ENCODE data around the gene TCEAL3.
"Not testable (repeated sequence)": the region's sequence is repeated elsewhere in the genome, so short reads cannot be mapped to it uniquely, and the experiment has no call there.

TCEAL3 gene

DNA sequence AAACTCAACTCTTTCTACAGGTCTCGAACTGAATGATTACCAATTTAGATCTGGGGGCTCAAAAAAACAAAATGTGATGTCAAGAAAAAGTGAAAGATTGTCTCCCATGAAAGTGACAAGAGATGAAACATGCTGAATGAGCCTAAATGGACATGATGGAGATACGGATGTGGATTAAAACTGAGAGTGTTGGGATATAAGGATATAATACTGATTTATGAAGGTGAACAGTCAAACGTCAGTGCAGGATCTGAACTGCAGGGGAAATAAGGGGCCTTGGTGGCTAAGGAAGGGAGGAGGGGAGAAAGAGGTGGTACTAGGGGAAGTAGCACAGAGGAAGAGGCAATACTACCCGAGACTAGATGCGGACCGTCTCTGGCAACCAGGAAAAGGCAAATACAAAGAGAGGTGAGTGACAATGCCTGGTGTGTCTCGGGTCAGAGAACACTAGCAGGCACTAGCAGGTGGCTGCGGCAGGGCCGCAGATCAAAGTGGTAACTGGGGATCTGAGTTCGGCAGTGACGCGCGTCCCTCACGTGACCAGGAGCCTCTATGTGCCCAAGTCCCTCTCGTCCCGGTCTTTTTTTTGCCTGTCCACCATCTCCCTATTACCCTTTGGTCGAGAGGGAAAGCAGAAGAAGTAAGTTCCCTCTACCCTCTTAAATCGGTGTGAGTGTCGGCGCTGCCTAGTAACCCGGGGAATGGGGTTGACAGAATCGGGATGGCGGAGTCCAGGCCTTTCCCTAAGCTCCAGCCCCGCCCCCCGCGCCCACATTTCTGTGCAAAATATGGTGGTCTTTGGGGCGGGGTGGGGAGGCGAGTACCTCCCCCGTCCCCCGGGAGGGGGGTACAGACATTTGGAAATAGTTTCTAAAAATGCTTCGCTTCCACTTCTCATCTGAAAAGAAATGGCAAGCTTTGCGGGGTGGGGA, 20.9 kb downstream of the TCEAL3 start, which contains the start of gene TCEAL1:
TCEAL1 (plus strand) TSS at position 590 of the 932 bp plus-strand sequence. CDS start 942 bp downstream, outside the sequence.
- peak; percentile 49 for DNase-seq

DNA sequence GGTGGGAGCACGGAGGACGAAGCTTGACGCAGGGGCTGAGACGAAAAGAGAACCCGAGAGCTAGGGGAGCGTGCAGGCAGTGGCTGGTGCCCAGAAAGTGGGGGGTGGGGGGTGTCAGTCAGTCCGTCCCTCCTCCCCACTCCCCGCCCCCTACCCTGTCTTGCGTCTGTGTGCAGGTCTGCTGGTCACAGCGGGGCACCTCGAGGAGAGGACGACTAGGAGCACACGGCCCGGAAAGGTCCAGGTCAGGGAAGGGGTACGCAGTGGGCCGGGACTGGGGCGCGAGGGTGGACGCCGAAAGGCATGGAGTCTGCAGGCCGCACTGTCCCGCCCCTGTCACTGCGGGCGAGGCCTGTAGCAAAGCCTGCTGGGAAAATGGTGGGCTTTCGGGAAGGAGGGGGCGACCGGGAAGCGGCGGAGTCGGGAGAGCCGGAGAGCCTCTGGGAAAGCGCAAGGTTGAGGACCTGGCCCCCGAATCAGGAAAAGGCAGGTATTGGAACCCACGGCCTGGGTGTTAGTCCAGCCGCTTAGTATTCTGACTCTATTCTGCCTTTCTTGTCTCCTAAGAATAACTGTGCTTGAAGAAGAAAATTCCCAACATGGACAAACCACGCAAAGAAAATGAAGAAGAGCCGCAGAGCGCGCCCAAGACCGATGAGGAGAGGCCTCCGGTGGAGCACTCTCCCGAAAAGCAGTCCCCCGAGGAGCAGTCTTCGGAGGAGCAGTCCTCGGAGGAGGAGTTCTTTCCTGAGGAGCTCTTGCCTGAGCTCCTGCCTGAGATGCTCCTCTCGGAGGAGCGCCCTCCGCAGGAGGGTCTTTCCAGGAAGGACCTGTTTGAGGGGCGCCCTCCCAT, 21.8 kb downstream of the TCEAL3 start:
- DNase-seq = peak; percentile 38

DNA sequence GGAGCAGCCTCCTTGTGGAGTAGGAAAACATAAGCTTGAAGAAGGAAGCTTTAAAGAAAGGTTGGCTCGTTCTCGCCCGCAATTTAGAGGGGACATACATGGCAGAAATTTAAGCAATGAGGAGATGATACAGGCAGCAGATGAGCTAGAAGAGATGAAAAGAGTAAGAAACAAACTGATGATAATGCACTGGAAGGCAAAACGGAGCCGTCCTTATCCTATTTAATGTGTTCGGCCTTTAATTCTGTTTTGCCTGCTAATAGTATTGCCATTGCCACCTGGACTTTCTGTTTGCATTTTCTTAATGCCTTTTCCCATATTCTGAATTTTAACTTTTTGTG, 22.4 kb downstream of the TCEAL3 start:
- DNase-seq = peak; percentile 38

DNA sequence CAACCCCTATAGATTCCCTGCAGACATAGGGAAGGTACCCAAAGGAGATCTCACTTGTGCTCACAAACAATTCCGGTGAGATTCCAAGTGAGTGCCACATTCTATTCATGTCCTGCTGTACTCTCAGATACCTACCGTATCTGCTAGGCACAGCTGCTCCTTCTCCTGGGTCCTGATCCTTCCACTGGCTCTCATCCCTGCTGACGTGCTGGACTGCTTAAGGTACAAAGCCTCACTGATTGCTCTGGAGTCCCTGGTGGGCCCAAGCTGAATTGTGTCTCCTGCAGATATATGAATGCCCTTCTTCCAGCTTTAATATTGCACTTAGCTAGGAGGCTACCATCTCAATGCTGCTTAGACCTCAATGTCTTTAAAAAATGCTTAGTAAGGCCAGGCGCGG, 23.4 kb downstream of the TCEAL3 start:
- DNase-seq = no peak

DNA sequence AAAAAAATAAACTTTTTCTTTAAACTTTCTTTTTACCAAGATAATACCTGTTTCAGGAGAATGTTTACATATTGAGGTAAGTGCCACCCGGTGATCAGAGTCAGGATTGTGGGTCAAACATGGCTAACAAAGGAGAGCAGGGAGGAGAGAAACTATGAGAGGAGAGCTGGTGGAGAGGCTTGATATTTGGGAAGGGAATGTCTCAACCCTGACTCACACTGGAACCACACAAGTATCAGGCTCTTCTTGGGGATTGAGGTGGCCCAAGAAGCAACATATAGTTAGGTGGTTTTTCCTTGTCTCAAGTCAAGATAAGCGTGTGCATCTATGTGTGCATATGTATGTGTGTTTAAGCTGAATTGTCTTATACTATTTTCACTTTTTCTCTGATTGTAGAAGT, 27.7 kb downstream of the TCEAL3 start:
- no peak for DNase-seq

DNA sequence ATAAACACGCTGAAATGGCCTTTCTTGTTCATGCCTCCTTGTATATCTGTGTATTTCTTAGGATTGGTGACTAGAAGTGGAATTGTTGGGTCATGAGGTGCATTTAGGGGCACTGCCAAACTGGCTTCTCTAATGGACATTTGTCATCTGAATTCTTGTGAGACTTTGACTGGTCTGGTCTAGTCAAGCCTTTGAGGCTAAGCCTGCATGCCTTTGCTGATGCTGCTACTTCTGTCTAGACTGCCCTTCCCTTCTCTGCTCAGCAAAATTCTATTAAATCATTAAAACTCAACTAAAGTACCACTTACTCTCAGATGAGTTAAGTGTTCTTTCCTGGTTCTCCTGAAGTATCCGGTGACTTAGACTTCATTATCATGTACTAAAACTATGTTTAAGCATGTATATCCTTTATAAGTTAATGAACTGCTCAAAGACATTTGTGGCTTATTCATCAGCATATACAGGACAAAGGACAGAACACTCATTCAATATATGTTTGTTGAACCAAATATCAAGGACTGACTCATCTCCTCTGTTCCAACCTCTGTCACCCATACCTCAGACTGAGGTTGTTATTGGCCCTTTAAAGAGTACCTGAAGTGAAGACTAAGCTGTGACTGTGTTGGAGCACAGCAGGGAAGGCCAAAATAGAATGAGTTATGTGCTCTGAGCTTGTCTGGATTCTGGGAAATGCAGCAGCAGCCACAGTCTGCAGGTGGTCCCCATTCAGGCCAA, 30.0 kb downstream of the TCEAL3 start:
- no peak for DNase-seq

DNA sequence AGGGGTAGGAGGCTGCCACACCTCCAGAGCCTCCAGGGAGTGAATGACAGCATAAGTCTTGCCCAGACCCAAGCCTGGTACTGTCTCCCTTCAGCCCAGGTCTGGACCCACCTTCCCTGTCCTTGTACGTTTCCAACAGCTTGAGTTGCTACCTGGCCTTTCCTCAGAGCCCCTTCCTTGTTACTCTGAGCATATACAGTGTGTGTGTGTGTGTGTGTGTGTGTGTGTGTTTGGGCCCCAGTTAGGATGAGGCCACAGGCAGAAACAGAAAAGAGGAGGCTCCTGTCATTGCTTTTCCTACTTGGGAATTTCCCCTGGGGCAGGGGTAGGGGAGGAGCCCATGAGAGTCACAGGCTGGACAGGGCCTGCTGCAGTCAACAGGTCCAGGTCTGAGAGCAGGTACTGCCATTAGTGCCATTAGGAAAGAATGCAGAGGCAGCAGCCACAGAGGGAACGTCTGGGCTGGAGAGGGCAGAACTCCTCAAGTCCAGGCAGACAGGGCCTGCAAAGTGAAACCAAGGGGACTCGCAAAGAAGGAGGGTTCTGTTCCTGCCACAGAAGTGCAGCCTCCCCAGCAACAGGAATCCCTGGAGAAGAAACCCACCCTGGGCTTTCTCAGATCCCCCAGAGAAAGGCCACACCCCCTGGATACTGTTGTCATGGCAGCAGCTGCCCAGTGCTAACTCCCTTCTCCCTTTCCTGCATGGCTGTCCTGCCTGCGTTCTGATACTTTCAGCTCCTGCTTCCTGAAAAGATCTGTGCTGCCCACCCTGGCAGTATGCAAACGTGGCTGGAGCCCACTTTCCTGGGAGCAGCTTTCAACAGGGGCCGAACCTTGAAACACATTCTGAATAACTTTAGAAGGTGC, 30.9 kb downstream of the TCEAL3 start:
- DNase-seq = not testable (repeated sequence)

DNA sequence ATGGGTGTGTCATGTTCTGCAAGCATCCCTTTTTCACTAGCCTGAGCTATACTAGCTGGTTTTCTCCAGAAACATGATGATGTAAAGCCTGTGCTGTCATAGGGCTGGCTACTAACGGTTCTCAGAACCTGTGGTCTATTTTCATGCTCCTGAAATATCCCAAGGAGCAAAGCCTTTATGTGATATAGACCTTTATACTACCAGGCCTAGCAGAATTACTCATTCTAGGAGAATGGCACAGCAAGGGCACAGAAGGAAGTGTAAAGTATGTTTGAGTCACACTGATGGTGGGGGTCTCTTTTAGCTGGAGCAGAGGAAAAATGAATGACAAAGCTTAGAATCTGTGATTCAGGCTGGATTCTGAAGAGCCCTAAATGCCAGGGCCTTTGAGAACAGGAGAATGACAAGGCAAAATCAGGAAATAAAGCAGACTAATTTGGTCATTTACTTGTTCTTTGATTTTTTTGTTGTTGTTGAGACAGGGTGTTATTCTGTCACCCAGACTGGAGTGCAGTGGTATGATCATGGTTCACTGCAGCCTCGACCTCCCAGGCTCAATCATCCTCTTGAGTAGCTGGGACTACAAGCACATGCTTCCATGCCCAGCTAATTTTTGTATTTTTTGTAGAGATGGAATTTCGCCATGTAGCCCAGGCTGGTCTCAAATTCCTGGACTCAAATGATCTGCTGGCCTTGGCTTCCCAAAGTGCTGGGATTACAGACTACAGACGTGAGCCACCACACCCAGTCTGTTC, 32.8 kb downstream of the TCEAL3 start:
- DNase-seq = no peak

DNA sequence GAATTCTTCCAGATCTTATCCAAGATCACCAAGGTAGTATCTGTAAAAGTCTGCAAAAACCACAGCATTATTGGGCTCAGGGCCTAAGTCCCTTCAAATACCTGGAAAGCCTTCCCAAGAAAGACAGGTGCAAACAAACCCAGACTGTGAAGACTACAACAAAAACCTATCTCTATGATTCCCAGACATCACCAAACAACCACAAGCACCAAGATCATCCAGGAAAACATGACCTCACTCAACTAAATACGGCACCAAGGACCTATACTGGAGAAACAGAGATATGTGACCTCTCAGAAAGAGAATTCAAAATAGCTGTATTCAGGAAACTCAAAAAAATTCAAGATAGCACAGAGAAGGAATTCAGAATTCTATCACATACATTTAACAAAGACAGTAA, 36.4 kb downstream of the TCEAL3 start:
- no peak for DNase-seq

DNA sequence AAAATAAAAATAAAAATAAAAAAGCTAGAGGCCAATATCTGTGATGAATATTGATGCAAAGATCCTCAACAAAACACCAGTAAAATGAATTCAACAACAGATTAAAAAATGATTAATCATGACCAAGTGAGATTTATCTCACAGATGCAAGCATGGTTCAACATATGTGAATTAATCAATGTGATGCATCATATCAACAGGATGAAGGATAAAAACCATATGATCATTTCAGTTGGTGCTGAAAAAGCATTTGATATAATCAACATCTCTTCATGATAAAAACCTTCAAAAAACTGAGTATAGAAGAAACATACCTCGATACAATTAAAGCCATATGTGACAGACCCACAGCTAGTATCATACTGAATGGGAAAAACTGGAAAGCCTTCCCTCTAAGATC, 39.9 kb downstream of the TCEAL3 start:
- DNase-seq = no peak

DNA sequence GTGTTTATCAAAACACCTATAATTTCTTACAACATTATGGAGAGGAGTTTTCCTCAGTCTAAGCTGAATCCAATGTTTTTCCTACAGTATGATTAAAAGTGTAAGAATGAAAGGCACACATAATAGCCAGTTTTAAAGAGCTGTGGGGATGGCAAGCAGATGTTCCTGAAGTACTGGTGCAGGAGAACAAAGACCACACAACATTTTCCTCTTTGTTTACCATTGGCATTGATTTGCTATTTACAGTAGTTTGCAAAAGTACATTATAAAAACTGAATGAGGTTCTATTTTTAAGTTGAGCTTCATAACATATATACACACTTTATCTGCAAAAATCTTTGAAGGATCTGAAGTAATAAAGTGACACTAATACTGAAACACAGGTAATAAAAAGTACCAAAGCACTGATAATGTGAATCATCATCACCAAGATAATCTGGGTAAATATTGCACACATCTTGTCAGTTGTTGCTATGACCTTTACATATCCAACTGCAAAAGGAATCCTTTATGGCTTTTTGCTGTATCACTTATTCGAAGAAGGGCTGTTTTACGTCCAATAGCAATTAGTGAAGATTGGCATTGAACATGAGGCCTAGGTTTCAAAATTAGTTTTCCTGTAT, 43.5 kb downstream of the TCEAL3 start:
- no peak for DNase-seq

DNA sequence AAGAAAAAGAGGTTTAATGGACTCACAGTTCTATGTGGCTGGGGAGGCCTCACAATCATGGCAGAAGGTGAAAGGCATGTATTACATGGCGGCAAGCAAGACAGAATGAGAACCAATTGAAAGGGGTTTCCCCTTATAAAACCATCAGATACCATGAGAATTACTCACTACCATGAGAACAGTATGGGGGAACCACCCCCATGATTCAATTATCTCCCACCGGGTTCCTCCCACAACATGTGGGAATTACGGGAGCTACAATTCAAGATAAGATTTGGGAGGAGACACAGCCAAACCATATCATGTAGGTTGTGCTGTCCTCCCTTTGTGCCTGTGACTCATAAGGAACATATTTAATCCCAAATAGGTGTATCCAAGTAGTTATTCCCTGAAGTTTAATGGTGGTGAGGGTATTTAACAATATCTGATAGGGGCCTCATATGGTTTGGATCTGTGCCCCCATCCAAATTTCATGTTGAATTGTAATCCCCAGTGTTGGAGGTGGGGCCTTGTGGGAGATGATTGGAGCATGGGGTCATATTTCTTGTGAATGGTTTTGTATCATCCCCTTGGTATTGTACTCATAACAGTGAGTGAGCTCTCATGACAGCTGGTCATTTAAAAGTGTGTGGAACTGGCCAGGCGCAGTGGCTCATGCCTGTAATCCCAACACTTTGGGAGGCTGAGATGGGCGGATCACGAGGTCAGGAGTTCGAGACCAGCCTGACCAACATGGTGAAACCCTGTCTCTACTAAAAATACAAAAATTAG, 47.7 kb downstream of the TCEAL3 start:
- DNase-seq = not testable (repeated sequence)

DNA sequence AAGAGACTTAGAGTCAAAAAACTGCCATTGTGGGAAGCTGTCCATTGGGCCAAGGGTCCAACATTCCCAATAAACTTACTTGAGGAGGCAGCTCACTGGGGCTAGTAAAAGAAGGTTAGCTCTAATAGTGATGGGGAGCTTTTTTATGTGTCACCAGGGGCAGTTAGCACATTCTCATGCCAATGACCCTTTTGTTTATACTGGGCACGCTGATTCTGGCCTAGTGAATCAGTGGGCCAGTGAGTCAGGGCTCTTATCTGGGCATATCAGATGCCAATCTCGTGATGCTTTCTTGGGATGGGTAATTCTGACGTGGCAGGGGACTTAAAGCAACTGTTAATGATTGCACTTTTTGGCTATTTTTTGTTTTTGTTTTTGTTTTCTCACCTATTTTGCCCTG, 48.9 kb downstream of the TCEAL3 start:
- no peak for DNase-seq

DNA sequence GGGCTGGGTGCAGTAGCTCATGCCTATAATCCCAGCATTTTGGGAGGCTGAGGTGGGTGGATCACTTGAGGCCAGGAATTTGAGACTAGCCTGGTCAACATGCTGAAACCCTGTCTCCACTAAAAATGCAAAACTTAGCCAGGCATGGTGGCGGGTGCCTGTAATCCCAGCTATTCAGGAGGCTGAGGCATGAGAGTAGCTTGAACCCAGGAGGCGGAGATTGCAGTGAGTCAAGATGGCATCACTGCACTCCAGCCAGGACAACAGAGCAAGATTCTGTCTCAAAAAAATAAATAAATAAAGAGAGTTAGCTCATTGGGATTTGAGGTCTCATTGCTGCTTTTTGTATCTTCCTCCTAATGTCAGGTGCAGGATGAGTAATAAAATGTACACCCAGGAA, 49.3 kb downstream of the TCEAL3 start:
- not testable (repeated sequence) for DNase-seq

DNA sequence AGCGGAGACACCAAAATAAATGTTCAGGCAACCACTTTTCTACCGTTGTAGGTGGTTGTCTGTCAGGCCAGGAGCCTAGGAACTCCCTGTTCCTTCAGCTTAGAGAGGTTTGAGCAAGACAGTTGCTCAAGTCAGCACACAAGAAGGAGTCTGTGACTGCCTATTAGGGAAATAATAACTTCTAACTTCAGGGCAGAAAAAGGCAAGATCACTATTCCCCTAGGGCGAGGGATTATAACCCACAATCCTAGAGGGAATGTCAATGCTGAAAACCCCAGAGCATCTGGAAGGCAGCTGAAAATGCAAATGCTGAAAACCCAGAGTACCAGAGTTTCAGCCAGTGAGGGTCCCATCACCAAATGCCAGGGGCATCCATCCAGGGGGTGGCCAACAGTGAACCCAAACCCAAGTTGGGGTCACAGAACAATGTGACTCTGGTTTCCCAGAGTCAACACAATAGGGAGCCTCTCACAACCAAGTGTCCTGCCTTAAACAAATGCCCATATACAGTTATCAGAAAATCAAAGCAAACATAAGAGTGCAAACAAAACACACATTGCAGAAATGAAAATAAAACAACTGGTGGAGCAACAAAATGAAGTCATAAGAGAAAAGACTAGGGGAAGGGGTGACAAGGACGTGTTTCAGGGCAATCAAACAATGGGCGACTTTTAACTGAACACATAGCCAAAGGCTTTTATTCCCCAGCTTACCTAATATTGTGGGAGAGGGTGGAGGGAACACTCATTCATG, 51.1 kb downstream of the TCEAL3 start:
- DNase-seq = no peak

DNA sequence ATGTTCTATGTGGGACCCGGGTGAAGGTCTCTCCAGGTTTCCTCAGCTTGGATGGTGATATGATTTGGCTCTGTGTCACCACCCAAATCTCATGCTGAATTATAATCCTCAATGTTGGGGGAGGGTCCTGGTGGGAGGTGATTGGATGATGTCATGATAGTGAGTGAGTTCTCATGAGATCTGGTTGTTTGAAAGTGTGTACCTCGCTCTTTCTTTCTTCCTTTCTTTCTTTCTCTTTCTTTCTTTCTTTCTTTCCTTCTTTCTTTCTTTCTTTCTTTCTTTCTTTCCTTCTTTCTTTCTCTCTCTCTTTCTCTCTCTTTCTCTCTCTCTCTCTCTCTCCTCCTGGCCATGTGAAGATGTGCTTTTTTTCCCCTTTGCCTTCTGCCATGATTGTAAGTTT, 51.7 kb downstream of the TCEAL3 start:
- DNase-seq = not testable (repeated sequence)

Data from NCI-H510A treated with DMSO at 0.1 percent for 48 hours (cell line).